SU-DHL-6 (cell line): ENCODE results near the gene PYDC1.

Source experiments
- H2AFZ ChIP-seq: fragments of 200-600 bp; sonication (generic); 2 replicates; pipeline ENCODE4 v1.6.1; 2014; ENCODE audit warnings: low read depth, mild to moderate bottlenecking, moderate library complexity, mixed read lengths, antibody characterized with exemption, low read length; ENCODE audit not compliant: severe bottlenecking
- H3F3A ChIP-seq: fragments of 200-600 bp; shearing (Covaris generic); 2 replicates; pipeline ENCODE4 v1.6.0; 2016; ENCODE audit warnings: antibody characterized with exemption, mild to moderate bottlenecking; ENCODE audit not compliant: insufficient read depth
- H3K27ac ChIP-seq: fragments of 200-600 bp; sonication (generic); 2 replicates; pipeline ENCODE4 v1.5.1; 2016; ENCODE audit warnings: low read depth, mild to moderate bottlenecking, low read length, moderate library complexity, mixed read lengths
- H3K27me3 ChIP-seq: fragments of 200-600 bp; sonication (generic), shearing (Covaris generic); 2 replicates; pipeline ENCODE4 v1.6.0; 2014; ENCODE audit warnings: mild to moderate bottlenecking, low read length
- H3K36me3 ChIP-seq: fragments of 200-600 bp; sonication (generic); 2 replicates; pipeline ENCODE4 v1.6.1; 2014; ENCODE audit warnings: mild to moderate bottlenecking, low read length, mixed read lengths
- H3K4me2 ChIP-seq: fragments of 300-600, 200-600 bp; shearing (Covaris generic), sonication (generic); 2 replicates; pipeline ENCODE4 v1.6.0; 2014; ENCODE audit warnings: low read length, low read depth, mild to moderate bottlenecking; ENCODE audit not compliant: poor library complexity, severe bottlenecking
- H3K4me3 ChIP-seq: fragments of 200-600 bp; sonication (generic); 2 replicates; pipeline ENCODE4 v1.5.1; 2014; ENCODE audit warnings: antibody characterized with exemption, low read length, mild to moderate bottlenecking, mixed read lengths; ENCODE audit not compliant: insufficient read depth, poor library complexity, severe bottlenecking
- H3K79me2 ChIP-seq: fragments of 200-600 bp; sonication (generic); 2 replicates; pipeline ENCODE4 v1.6.1; 2014; ENCODE audit warnings: mild to moderate bottlenecking, low read length, moderate library complexity; ENCODE audit not compliant: insufficient read depth
- H3K9ac ChIP-seq: fragments of 200-600 bp; sonication (generic); 2 replicates; pipeline ENCODE4 v1.7.0; 2014; ENCODE audit warnings: mild to moderate bottlenecking, low read length
- H3K9me2 ChIP-seq: fragments of 200-600 bp; sonication (generic); replicated peaks from 2 replicates; pipeline ENCODE4 v1.6.1; 2014; ENCODE audit warnings: low read length; ENCODE audit not compliant: insufficient read depth
- H3K9me3 ChIP-seq: fragments of 200-600 bp; sonication (generic); 2 replicates; pipeline ENCODE4 v1.6.1; 2014; ENCODE audit warnings: low read length, mixed read lengths; ENCODE audit not compliant: insufficient read depth
- H4K20me1 ChIP-seq: fragments of 200-600 bp; sonication (generic); 2 replicates; pipeline ENCODE4 v1.6.1; 2014; ENCODE audit warnings: low read depth, mild to moderate bottlenecking, antibody characterized with exemption, low read length, moderate library complexity, mixed read lengths
- CTCF ChIP-seq: fragments of 200-600 bp; sonication (generic); IDR thresholded peaks from one replicate; pipeline ENCODE4 v1.5.1; 2017; ENCODE audit warnings: antibody characterized with exemption, mild to moderate bottlenecking, low read length, moderate library complexity; ENCODE audit not compliant: insufficient read depth, poor library complexity, severe bottlenecking
- EZH2phosphoT487 ChIP-seq: fragments of 200-600 bp; sonication (generic), shearing (Covaris generic); conservative IDR thresholded peaks from 2 replicates; pipeline ENCODE4 v1.6.1; 2018; ENCODE audit warnings: mild to moderate bottlenecking, antibody characterized with exemption, low read length, moderate library complexity, mixed read lengths

Gene PYDC1

GRCh38 chr16:31182391-31182790 is 34.5 kb downstream of the PYDC1 start:
- no peak overlapping the region for H3K27ac ChIP-seq
- H3K27me3 ChIP-seq: no peaks in the 10 kb centered on the region
- peaks cover 61% of the 10 kb centered on the region for H3K36me3 ChIP-seq
- no peaks in the 10 kb centered on the region for H3K9me3 ChIP-seq
- H3F3A ChIP-seq: peaks cover 10% of the 10 kb centered on the region; the same call in 1 of the 2 replicates
- H4K20me1 ChIP-seq: peaks cover 55% of the 10 kb centered on the region
- no peak for TF ChIP-seq EZH2phosphoT487
- TF ChIP-seq CTCF: no peak
- peak overlapping the region; percentile 97 for H3K4me3 ChIP-seq
- peak overlapping the region; percentile 82 for H3K4me2 ChIP-seq
- H3K9ac ChIP-seq: peak overlapping the region; percentile 93
- peaks cover 76% of the 10 kb centered on the region for H3K79me2 ChIP-seq
- no peak overlapping the region for H2AFZ ChIP-seq
- H3K9me2 ChIP-seq: no peaks in the 10 kb centered on the region

DNA sequence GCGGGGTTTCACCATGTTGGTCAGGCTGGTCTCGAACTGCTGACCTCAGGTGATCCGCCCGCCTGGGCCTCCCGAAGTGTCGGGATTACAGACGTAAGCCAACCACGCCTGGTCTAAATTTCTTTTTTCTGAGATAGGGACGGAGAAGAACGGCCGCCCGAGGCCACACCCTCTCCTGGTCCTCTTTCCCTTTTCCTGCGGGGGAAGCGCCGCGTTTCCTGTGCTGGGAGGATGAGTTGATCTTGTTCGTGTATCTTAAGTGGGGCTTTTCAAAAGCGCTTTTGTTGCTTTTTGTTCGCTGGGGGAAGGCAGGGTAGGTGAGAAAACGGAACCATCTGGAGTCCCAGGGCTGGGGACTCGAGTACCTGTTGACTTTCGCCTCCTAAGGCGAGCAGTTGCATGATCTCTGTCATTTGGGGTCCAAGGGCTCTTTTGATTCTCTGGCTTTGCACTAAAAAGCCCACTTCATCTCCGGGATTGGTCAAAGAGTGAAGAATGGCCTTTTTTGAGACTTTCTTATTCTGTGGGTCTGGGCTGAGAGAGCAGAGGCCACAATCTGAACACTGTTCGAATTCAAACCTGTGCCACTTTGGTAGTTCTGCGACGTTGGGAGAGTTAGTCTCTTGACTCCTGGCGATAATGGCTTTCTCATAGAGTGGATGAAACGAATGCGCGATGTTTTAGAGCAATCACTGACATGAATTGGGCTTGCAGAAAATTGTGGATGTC is 35.7 kb downstream of the PYDC1 start:
- H2AFZ ChIP-seq: no peak overlapping the region
- no peak for TF ChIP-seq EZH2phosphoT487
- no peak for TF ChIP-seq CTCF
- H3K4me3 ChIP-seq: peak overlapping the region; percentile 97
- H3K4me2 ChIP-seq: peak overlapping the region; percentile 82
- H4K20me1 ChIP-seq: peaks cover 44% of the 10 kb centered on the region
- peaks cover 8% of the 10 kb centered on the region; the same call in 1 of the 2 replicates for H3F3A ChIP-seq
- peaks cover 50% of the 10 kb centered on the region for H3K36me3 ChIP-seq
- H3K9me3 ChIP-seq: no peaks in the 10 kb centered on the region
- no peaks in the 10 kb centered on the region for H3K9me2 ChIP-seq
- H3K79me2 ChIP-seq: peaks cover 65% of the 10 kb centered on the region
- H3K27me3 ChIP-seq: no peaks in the 10 kb centered on the region
- H3K9ac ChIP-seq: peak overlapping the region; percentile 93
- peak overlapping the region; percentile 89 for H3K27ac ChIP-seq

DNA sequence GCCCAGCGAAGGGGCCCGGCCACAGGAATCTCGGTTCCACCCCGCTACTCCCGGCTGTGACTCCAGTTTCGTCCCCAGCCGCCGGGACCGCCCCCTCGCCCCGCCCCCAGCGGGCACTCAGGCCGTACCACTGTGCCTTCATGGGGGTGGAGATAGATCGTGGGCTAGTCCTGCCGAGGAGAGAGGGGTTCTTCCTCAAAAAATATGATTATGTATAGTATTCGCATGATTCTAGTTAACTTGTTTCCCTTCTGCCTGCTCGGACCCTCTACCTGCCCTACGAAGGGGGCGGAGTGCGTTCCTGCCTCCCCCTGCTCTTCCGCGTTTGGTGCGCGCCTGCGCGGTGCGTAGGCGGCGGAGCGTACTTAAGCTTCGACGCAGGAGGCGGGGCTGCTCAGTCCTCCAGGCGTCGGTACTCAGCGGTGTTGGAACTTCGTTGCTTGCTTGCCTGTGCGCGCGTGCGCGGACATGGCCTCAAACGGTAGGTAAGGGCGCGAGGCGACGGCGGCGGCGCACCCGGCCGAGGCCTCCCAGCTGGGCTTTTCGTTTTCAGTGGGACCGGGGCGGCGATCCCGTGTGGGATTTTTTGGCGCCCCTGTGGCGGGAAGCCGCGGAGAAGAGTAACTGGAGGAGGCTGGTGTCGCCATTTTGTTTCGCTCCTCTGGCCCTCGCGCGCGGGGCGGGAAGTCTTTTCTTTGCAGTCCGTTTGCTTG is 37.0 kb downstream of the PYDC1 start, which contains the start of gene FUS:
FUS (plus strand) TSS at position 393 of the 713 bp plus-strand sequence; CDS start at position 469, 76 bp downstream.
- peak within 1 kb of the TSS; percentile 97 for H3K4me3 ChIP-seq
- peak within 1 kb of the TSS; percentile 86 for H2AFZ ChIP-seq
- peaks cover 36% of the 10 kb centered on the region for H3K36me3 ChIP-seq
- no peaks in the 10 kb centered on the region for H3K9me2 ChIP-seq
- no peaks in the 10 kb centered on the region for H3F3A ChIP-seq
- H3K27ac ChIP-seq: peak within 1 kb of the TSS; percentile 89
- H3K27me3 ChIP-seq: no peaks in the 10 kb centered on the region
- H3K4me2 ChIP-seq: peak within 1 kb of the TSS; percentile 82
- TF ChIP-seq EZH2phosphoT487 (no peak), CTCF (no peak)
- H3K79me2 ChIP-seq: peaks cover 51% of the 10 kb centered on the region
- no peaks in the 10 kb centered on the region for H3K9me3 ChIP-seq
- peaks cover 32% of the 10 kb centered on the region for H4K20me1 ChIP-seq
- H3K9ac ChIP-seq: peak within 1 kb of the TSS; percentile 93
